GM21526 (cell line): ENCODE results near the gene SLC36A2.
"Not testable (repeated sequence)": the region's sequence is repeated elsewhere in the genome, so short reads cannot be mapped to it uniquely, and the experiment has no call there.

Source experiments
- ATAC-seq: cut with Tn5 transposase; IDR thresholded peaks from one replicate; pipeline ENCODE4 v1.9.1; 2021; ENCODE audit warnings: moderate library complexity; ENCODE audit not compliant: unreplicated experiment, low FRiP score

Gene SLC36A2

DNA sequence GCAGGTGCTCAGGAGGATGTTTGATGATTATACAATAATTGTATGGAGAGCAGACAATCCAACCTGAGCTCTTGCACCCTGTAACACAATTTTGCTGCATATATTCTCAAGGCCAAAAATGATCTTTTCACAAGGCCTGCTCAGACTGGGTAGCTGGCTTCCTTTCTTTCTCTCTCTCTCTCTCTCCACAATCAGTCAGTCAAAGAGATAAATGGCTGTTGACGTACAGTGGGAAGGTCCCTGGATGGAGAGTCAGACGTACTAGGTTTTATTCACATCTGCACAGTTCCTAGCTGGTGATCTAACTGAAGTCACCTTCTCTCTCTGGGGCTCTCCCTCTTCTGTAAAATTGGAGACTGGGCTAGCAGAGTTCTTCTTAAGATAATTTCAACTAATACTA, 19.8 kb downstream of the SLC36A2 start:
- no peak for ATAC-seq

DNA sequence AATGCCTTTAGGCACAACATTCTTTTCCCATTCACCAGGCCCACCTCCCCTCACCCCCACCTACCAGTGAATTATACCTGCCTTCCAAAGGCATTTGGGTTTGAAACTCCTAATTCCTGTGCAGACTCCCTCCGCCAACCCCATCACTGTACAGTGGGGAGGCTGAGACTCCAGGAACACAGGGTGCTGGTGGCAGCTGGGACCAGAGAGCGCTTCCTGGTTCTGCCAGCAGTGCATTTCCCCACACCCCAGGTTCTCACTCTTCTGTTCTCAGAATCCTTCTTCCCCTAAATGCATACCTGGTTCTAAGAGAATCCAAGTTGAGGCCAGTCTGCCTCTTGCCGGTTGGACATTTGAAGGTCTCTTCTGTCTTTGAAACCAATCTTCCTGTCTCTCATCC, 21.1 kb downstream of the SLC36A2 start:
- ATAC-seq = no peak

- ATAC-seq = no peak
Measured at GRCh38 chr5:151320481-151320880, 26.9 kb downstream of the SLC36A2 start.

DNA sequence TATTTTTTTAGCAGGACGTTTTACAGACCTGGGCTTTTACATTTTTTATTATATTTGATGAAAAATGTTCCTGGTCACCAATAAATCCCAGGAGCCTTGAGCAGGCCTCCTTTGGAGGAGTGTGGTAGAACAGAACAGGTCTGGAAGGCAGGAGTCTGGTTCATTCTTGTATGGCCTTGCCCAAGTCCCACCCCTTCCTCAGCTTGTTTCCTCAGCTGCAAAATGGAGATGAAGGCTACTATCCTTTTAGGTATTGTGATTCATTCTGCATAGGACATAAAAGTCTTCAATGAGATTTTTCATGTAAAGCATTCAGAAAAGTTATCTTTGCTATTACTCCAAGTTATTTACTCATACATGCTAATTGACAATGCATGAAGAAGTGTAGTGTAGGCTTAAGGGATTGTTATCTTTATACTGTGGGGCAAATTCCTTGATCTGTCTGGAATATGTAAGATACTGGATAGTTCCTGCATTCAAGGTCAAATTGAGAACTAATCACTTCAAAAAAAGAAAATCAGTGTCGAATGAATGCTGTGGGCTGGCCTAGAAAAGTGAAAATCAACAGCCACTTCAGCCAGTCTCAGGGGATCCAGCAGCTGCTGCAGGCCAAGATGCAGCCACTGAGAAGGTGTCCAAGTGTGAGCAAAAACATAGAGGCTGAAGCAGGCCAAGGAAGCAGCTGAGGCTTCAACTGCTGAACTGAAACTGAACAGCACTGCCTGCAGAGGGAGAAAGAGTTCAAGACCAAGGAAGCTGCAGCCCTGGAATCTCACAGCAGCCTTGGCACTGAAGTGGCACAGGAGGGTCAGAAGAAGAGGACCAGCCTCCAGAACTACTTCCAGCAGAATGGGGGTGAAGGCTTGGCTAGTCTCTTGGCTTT, 28.3 kb downstream of the SLC36A2 start:
- ATAC-seq = peak; percentile 66

- no peak for ATAC-seq
Measured at GRCh38 chr5:151317871-151318270, 29.5 kb downstream of the SLC36A2 start.

- peak; percentile 84 for ATAC-seq
Measured at GRCh38 chr5:151315998-151316597, 31.3 kb downstream of the SLC36A2 start.

DNA sequence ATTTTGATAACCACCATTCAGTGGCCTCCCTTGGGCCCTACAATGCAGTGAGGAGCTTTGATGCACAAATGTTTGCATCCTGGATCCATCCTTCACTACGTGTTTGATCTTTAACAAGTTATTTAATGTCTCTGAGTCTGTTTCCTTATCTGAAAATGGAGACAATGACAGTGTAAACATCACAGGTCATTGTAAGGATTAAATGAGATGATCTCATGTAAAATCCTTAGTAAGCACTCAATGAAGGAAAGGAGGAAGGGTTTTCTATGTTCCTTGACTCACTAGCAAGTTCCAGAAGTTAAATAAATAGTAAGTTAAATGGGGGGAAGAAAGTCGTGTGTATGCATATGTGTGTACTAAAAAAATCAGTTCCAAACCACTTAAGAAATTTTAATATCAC, 34.0 kb downstream of the SLC36A2 start:
- ATAC-seq = no peak

DNA sequence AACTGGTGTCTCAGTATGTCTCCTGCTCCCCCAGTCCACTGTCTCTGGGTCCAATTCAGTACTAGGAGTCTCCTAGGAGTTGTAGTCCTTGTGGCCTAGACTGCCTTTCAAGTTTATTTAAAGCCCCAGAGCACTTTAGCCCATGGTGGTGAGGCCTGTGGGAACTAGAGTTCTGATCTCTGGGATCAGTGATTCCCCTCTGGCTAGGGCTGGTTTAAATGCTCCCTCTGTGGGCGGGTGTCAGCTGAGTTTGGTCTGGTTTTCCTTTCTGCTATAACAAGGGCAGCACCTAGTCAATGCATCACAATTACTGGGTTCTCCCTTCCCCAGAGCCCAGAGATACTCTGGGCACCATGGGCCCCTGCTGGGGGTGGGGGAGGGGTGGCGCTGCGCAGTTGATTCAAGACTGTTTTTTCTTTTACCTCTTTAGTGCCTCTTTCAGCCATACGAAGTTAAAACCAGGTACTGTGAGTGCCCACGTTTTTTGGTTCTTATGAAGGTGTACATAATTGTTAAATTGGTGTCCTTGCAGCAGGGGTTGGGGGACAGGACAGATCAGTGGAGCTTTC, 34.5 kb downstream of the SLC36A2 start:
- no peak for ATAC-seq

- ATAC-seq = no peak
Measured at GRCh38 chr5:151310932-151311331, 36.4 kb downstream of the SLC36A2 start.

DNA sequence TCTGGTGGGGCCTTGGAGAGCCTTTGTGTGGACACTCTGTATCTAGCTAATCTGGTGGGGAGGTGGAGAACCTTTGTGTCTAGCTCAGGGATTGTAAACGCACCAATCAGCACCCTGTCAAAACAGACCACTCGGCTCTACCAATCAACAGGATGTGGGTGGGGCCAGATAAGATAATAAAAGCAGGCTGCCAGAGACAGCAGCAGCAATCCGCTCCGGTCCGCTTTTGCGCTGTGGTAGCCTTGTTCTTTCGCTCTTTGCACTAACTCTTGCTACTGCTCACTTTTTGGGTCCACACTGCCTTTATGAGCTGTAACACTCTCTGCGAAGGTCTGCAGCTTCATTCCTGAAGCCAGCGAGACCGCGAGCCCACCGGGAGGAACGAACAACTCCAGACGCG, 37.5 kb downstream of the SLC36A2 start:
- ATAC-seq = not testable (repeated sequence)

DNA sequence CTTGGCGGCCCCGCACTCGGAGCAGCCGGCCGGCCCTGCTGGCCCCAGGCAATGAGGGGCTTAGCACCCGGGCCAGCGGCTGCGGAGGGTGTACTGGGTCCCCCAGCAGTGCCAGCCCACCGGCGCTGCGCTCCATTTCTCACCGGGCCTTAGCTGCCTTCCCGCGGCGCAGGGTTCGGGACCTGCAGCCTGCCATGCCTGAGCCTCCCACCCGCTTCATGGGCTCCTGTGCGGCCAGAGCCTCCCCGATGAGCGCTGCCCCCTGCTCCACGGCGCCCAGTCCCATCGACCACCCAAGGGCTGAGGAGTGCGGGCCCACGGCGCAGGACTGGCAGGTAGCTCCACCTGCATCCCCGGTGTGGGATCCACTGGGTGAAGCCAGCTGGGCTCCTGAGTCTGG, 38.1 kb downstream of the SLC36A2 start:
- not testable (repeated sequence) for ATAC-seq

GRCh38 chr5:151303666-151304065, 43.7 kb downstream of the SLC36A2 start, which contains the start of gene SLC36A3:
SLC36A3 (minus strand) TSS chr5:151303766; CDS start chr5:151303354, 412 bp downstream.
- no peak for ATAC-seq

- ATAC-seq = no peak
Measured at GRCh38 chr5:151298063-151298855, 49.1 kb downstream of the SLC36A2 start.

GRCh38 chr5:151296974-151297373, 50.4 kb downstream of the SLC36A2 start:
- ATAC-seq = no peak

DNA sequence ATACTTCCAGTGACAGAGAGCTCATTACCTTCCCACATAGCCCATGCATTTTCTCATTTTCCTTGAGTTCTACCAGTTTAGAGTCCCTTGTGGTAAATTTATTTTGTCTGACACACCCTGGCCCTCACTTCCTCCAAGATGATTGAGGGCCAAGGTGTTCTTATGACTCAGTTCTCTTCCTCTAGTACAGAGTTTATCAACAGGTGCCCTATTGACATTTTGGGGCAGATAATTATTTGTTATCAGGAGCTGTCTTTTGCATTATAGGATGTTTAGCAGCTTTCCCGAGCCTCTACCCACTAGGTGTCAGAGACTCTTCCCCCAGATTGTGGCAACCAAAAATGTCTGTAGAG, 50.9 kb downstream of the SLC36A2 start:
- no peak for ATAC-seq

DNA sequence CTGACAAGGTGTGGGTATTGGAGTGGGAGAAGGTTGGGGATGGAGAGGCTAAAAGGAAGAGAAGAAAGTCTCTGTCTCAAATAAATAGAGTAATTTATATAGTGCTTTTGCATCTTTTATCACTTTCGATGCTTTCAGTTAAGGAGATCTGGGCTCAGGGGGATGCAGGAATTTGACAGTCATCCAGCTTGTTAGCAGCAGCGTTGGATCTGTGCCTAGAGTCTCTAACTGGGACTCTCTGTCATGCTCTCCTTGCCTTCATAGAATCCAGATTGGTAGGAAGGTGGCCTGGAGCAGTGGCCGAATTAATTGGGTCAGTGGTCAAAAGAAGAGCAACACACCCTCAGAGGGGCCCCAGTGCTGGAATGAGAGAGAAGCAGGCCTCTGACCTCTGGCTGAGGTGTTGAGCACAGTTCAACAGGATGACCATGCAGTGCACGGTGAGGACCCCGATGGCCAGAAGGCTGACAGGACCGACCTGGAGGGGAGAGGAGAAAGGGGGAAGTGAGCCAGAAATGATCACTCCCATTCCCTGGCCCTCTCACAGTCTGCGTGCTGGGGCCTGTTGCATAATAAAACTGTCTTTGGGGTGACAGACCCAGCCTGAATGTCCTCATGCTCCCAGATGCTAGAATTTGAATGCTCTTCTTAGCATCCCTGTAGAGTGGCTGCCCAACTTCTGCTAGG, 51.4 kb downstream of the SLC36A2 start:
- ATAC-seq = no peak

DNA sequence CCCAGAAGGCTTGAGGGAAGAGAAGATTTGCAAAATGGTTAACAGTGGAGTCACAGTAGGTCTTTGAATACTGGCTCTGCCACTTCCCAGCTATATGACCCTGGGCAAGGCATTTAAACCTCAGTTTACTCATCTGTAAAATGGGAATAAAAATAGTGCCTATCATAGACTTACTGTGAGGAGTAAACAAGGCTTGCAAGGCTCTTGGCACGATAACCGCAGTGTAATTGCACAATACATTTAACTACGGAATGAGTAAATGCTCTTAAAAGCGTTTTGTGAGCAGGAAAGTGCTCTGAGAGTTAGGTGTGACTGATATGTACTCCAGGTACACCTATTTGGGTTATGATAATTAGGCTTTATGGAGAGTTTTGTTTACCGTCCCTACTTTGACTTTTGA, 52.2 kb downstream of the SLC36A2 start:
- ATAC-seq = no peak

- ATAC-seq = no peak
Measured at GRCh38 chr5:151293624-151294023, 53.7 kb downstream of the SLC36A2 start.

- no peak for ATAC-seq
Measured at GRCh38 chr5:151288180-151288579, 59.2 kb downstream of the SLC36A2 start.

- ATAC-seq = no peak
Measured at GRCh38 chr5:151286246-151286645, 61.1 kb downstream of the SLC36A2 start.
